K562 (cell line): ENCODE data around the gene ZNF581. TPM values are rescaled to one million over a fixed set of nuclear protein-coding genes. Genes with fewer than 3 reads are reported as not detected.
A peak's percentile ranks its signal among the peaks of the same experiment; 100 is the strongest.

Experiments used
- C11orf30 ChIP-seq: fragments of 450-650 bp; IDR thresholded peaks from 2 replicates; pipeline ENCODE4 v1.6.1; 2016; ENCODE audit warnings: low read depth, mild to moderate bottlenecking
- CBFA2T3 ChIP-seq: fragments of 450-650 bp; IDR thresholded peaks from 2 replicates; pipeline ENCODE4 v1.6.1; 2017
- CHD1 ChIP-seq: fragments of 200-600 bp; sonication (generic); IDR thresholded peaks from one replicate; pipeline ENCODE4 v1.6.1; 2012; ENCODE audit warnings: mild to moderate bottlenecking, moderate library complexity, low read length, inconsistent platforms
- CHD2 ChIP-seq: IDR thresholded peaks from 2 replicates; pipeline ENCODE4 v1.6.1; 2011; ENCODE audit warnings: low read depth, low read length
- CUX1 ChIP-seq: fragments of 200-800 bp; sonication (Bioruptor generic); IDR thresholded peaks from 2 replicates; pipeline ENCODE4 v1.6.1; 2016; ENCODE audit warnings: missing genetic modification characterization, missing compliant biosample characterization
- E4F1 ChIP-seq: fragments of 250-450 bp; sonication (Bioruptor Pico); IDR thresholded peaks from 2 replicates; pipeline ENCODE4 v1.5.0; 2021; ENCODE audit warnings: mild to moderate bottlenecking, borderline replicate concordance
- ELF1 ChIP-seq: fragments of 200-800 bp; sonication (Bioruptor generic); IDR thresholded peaks from 2 replicates; pipeline ENCODE4 v1.6.1; 2016; ENCODE audit warnings: missing genetic modification characterization, missing compliant biosample characterization
- HIVEP1 ChIP-seq: fragments of 250-450 bp; sonication (Bioruptor Pico); IDR thresholded peaks from 2 replicates; pipeline ENCODE4 v1.4.0; 2020; ENCODE audit warnings: mild to moderate bottlenecking
- HMG20B ChIP-seq: fragments of 250-450 bp; sonication (Bioruptor Pico); IDR thresholded peaks from 2 replicates; pipeline ENCODE4 v1.5.0; 2021; ENCODE audit warnings: mild to moderate bottlenecking
- HNRNPL ChIP-seq: fragments of 200-400 bp; formaldehyde crosslinking; IDR thresholded peaks from 2 replicates; pipeline ENCODE4 v1.6.1; 2017; ENCODE audit warnings: low read depth, mild to moderate bottlenecking, low read length
- MEF2D ChIP-seq: conservative IDR thresholded peaks from 2 replicates; pipeline ENCODE4 v1.6.1; 2016; ENCODE audit warnings: low read depth, missing genetic modification characterization, missing compliant biosample characterization
- NUFIP1 ChIP-seq: fragments of 450-650 bp; IDR thresholded peaks from 2 replicates; pipeline ENCODE4 v1.6.1; 2018; ENCODE audit not compliant: partially characterized antibody
- POLR2H ChIP-seq: IDR thresholded peaks from 2 replicates; pipeline ENCODE4 v1.6.1; 2016; ENCODE audit warnings: missing genetic modification characterization, low read depth, mild to moderate bottlenecking, control low read depth, missing compliant biosample characterization, moderate library complexity
- SMARCA5 ChIP-seq: fragments of 450-650 bp; IDR thresholded peaks from 2 replicates; pipeline ENCODE4 v1.6.1; 2016
- SOX6 ChIP-seq: fragments of 450-650 bp; IDR thresholded peaks from 2 replicates; pipeline ENCODE4 v1.6.1; 2014; ENCODE audit warnings: mild to moderate bottlenecking
- SP2 ChIP-seq: IDR thresholded peaks from 2 replicates; pipeline ENCODE4 v1.6.1; 2011; ENCODE audit warnings: mild to moderate bottlenecking, low read depth, low read length, moderate library complexity; ENCODE audit not compliant: poor library complexity, severe bottlenecking; ENCODE audit errors: extremely low read depth
- XRCC3 ChIP-seq: fragments of 450-650 bp; IDR thresholded peaks from 2 replicates; pipeline ENCODE4 v1.6.1; 2017; ENCODE audit warnings: mild to moderate bottlenecking, moderate library complexity
- polyA plus RNA-seq, 8 experiments: library from polyadenylated mRNA; depleted of rRNA in 4 of 8; stranded (reverse) in 5 of 8; unstranded in 3 of 8; fragments of >200 nt; fragmentation: Nextera tagmentation in 2 of 8; fragmentation: Illumina TruSeq in 1 of 8; extraction: Ambion mirVana in 2 of 8; extraction: Trizol in 1 of 8; gene quantifications; 2 replicates each; pipeline versions ENCODE4 v1.2.1 to v1.2.3, GENCODE V29; 2011 to 2014; ENCODE audit warnings: inconsistent platforms in 1 of 8, missing spikeins in 1 of 8
- total RNA-seq, 7 experiments: library from RNA; depleted of rRNA in 6 of 7; stranded (reverse); fragments of >200 nt in 6 of 7; fragmentation: Illumina TruSeq in 2 of 7; extraction: Trizol in 2 of 7; gene quantifications; 2 replicates each; pipeline versions ENCODE4 v1.2.1 to v1.2.3, GENCODE V29; 2011 to 2021; ENCODE audit warnings: low replicate concordance in 1 of 7
- TF ChIP-seq, protein P1 (sequence below): fragments of 450-650 bp; formaldehyde crosslinking; IDR thresholded peaks from 2 replicates; pipeline ENCODE4 v1.4.0; 2020; ENCODE audit warnings: mild to moderate bottlenecking, moderate library complexity
- TF ChIP-seq, protein P2 (sequence below): sonication (generic); formaldehyde crosslinking; IDR thresholded peaks from 2 replicates; pipeline ENCODE4 v1.9.0; 2022; ENCODE audit warnings: mild to moderate bottlenecking, missing genetic modification reagents

The ZNF581 gene
- total and polyA plus RNA-seq, 9 of the 15 experiments (the other 6 are each of a cell fraction or from before 2014, with no cell fraction given), result 2.4 to 39.4 (median 15.4) TPM

DNA sequence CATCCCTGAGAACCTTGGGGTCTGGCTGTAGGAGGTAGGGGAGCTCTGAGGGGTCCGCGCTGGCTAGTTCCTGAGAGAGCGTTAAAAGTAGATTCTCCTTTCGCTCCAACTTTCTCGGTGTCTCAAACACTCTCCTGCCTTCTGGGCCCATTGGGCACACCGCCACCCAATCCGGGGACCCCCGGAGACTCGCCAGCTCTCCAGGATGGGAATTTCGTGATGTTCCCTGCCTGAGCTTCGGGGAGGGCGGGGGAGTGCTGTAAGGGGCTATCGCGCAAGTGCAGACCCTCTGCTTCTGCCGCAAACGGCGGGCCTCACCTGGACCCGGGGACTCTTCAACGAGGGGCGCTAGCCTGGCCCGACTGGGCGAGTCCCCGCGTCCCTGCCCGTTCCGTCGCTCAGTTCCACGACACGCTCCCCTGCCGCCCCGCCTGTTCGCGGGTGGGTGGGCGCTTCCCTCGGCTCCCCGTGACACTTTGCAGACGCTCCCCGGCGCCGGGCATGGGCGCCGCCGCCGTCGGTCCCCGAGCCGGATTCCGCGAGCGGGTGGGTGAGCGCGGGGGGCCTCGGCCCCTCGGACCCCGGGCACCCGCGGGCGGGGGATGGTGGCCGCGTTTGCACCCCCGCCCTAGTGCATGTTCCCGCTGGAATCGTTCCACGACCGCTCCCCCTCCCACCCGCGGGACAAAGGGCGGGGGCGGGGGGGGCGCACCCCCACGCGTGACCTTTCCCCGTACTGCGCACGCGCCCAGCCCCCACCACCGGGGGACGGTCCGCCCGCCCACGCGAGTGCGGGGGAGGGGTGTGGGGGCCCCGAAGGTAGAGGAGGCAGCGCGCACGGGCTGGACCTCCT lies 4.5 kb downstream of the ZNF581 start, which contains the start of gene CCDC106 (continued):
- TF ChIP-seq CUX1 (CRISPR knock-in tag) (no peak), C11orf30 (no peak), MEF2D (tag) (no peak; the same call in 1 of the 2 replicates), CBFA2T3 (no peak), ELF1 (tag) (no peak), HMG20B (no peak), SP2 (no peak), SMARCA5 (no peak), XRCC3 (no peak), HIVEP1 (no peak), NUFIP1 (no peak), E4F1 (CRISPR knock-in tag) (no peak), CHD1 (no peak), SOX6 (0 out of 2 replicates have a peak, but pooled peaks have one; percentile 44), CHD2 (no peak), HNRNPL (peak; percentile 74), POLR2H (tag) (no peak)
- TF ChIP-seq, protein P1, sequence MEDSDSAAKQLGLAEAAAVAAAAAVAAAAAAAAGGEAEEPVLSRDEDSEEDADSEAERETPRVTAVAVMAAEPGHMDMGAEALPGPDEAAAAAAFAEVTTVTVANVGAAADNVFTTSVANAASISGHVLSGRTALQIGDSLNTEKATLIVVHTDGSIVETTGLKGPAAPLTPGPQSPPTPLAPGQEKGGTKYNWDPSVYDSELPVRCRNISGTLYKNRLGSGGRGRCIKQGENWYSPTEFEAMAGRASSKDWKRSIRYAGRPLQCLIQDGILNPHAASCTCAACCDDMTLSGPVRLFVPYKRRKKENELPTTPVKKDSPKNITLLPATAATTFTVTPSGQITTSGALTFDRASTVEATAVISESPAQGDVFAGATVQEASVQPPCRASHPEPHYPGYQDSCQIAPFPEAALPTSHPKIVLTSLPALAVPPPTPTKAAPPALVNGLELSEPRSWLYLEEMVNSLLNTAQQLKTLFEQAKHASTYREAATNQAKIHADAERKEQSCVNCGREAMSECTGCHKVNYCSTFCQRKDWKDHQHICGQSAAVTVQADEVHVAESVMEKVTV (CRISPR knock-in tag), result no peak
- TF ChIP-seq, protein P2, sequence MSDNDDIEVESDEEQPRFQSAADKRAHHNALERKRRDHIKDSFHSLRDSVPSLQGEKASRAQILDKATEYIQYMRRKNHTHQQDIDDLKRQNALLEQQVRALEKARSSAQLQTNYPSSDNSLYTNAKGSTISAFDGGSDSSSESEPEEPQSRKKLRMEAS, result 0 out of 2 replicates have a peak, but pooled peaks have one; percentile 14
